Calu3 (cell line): Measurements from ENCODE around the gene TTC39C. TPM values are rescaled to one million over a fixed set of nuclear protein-coding genes. Genes with fewer than 3 reads are reported as not detected.

Experiments used
- BruUV-seq: library from RNA; stranded (reverse); fragments of 400-500 nt; replicated peaks from 2 replicates; lab custom pipeline; 2021; lab: Mats Ljungman, UMichigan
- CTCF ChIA-PET: fragments of 300-600 bp; sonication (Branson Sonifier 250); formaldehyde crosslinking; loops from one replicate; lab custom pipeline; 2022; ENCODE audit warnings: antibody characterized with exemption; lab: Charles Lee
- DNase-seq: peaks from one replicate; pipeline ENCODE4 v3.0.0; 2022
- H3K27ac Mint-ChIP-seq: one replicate; pipeline ENCODE4 v1.8.0; 2022; ENCODE audit warnings: mixed read lengths; ENCODE audit not compliant: unreplicated experiment
- H3K27me3 Mint-ChIP-seq: one replicate; pipeline ENCODE4 v1.8.0; 2022; ENCODE audit warnings: mixed read lengths; ENCODE audit not compliant: unreplicated experiment
- H3K36me3 Mint-ChIP-seq: one replicate; pipeline ENCODE4 v1.8.0; 2022; ENCODE audit warnings: mild to moderate bottlenecking, moderate library complexity, mixed read lengths; ENCODE audit not compliant: insufficient read depth, unreplicated experiment
- H3K4me1 Mint-ChIP-seq: one replicate; pipeline ENCODE4 v1.8.0; 2022; ENCODE audit warnings: mild to moderate bottlenecking, low read depth, mixed read lengths; ENCODE audit not compliant: unreplicated experiment
- H3K4me3 Mint-ChIP-seq: one replicate; pipeline ENCODE4 v1.8.0; 2022; ENCODE audit warnings: mild to moderate bottlenecking, low read depth, moderate library complexity, mixed read lengths; ENCODE audit not compliant: unreplicated experiment
- H3K9me3 Mint-ChIP-seq: one replicate; pipeline ENCODE4 v1.8.0; 2022; ENCODE audit warnings: low read depth, mixed read lengths; ENCODE audit not compliant: unreplicated experiment
- intact Hi-C: fragments of 100-400 bp; cut with micrococcal nuclease; formaldehyde crosslinking; loops from one replicate; pipeline ENCODE4 v1.10.0; 2022; ENCODE audit not compliant: unreplicated experiment
- total RNA-seq: library from RNA; stranded (reverse); gene quantifications from 2 replicates; pipeline ENCODE4 v1.2.3, GENCODE V29; 2022
- TF ChIP-seq, protein P1 (sequence below): fragments of 200-600 bp; IDR thresholded peaks from one replicate; pipeline ENCODE4 v1.8.0; 2022; ENCODE audit warnings: antibody characterized with exemption; ENCODE audit not compliant: unreplicated experiment

The TTC39C gene
- total RNA-seq, 1 experiment from 2014 or later = 26.8 TPM

DNA sequence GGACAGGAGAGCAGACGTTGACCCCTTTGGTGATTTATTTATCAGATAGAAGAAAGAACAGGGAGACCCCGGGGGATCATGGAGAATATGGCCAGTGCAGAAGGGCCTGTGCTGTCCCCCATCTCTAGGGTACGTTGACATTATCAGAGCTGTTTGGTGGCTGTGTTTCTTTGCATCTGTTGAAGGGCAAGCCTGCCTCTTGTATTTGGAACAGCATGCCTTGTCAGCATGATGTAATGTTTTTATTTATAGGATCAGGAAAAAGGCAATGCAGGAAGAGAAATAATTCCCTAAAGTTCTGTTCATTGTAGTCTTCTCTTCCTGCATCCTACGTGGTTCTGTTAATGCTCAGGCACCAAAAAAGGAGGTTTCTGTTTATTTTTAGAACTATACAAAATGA is 74.5 kb downstream of the TTC39C start:
- BruUV-seq = no TSS peak
- CTCF ChIA-PET = no interaction called here
- DNase-seq = no peak
- Mint-ChIP-seq H3K4me1 (no peaks in the 10 kb centered on the region), H3K4me3 (no peak overlapping the region), H3K36me3 (no peaks in the 10 kb centered on the region), H3K27ac (no peak overlapping the region), H3K27me3 (no peaks in the 10 kb centered on the region), H3K9me3 (no peaks in the 10 kb centered on the region)
- TF ChIP-seq, protein P1, sequence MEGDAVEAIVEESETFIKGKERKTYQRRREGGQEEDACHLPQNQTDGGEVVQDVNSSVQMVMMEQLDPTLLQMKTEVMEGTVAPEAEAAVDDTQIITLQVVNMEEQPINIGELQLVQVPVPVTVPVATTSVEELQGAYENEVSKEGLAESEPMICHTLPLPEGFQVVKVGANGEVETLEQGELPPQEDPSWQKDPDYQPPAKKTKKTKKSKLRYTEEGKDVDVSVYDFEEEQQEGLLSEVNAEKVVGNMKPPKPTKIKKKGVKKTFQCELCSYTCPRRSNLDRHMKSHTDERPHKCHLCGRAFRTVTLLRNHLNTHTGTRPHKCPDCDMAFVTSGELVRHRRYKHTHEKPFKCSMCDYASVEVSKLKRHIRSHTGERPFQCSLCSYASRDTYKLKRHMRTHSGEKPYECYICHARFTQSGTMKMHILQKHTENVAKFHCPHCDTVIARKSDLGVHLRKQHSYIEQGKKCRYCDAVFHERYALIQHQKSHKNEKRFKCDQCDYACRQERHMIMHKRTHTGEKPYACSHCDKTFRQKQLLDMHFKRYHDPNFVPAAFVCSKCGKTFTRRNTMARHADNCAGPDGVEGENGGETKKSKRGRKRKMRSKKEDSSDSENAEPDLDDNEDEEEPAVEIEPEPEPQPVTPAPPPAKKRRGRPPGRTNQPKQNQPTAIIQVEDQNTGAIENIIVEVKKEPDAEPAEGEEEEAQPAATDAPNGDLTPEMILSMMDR = no peak
- intact Hi-C loops = no loop called here

DNA sequence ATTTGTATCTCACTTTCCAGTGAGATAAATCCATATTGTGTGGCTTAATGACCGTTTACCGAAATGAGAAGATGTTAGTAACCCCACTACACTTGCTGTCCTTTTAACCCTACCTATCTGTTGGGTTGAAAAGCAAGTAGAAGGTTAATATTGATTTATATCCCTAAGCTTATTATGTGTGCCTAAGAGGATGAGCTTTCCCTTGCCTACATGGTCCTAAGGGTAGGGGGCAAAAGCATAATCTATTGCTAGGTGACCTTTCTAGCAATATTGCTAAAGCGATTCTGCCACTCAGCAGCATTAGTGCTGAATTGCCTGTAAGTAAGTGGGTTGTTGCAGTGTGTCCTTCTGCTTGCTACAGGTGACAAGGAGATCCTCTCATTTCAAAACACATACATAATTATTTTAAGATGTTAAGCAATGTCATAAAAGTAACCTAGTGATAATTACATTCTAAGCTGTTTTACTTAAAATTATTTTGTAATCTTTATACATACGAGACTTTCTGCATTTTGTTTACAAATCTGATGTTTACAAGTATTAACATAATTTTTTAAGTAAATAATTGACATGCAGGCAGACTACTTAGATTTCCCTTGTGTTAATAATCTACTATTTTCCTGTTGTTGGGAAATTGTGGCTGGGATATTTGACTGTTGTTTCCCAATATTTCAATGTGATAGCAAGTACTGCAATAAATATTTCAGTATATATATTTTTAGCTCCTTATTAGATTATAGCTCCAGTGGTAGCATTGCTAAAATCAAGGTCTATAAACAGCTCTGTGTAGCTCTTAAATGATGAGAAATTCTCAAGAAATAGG is 75.2 kb downstream of the TTC39C start:
- Mint-ChIP-seq H3K4me1 (no peaks in the 10 kb centered on the region), H3K36me3 (no peaks in the 10 kb centered on the region)
- DNase-seq = no peak

DNA sequence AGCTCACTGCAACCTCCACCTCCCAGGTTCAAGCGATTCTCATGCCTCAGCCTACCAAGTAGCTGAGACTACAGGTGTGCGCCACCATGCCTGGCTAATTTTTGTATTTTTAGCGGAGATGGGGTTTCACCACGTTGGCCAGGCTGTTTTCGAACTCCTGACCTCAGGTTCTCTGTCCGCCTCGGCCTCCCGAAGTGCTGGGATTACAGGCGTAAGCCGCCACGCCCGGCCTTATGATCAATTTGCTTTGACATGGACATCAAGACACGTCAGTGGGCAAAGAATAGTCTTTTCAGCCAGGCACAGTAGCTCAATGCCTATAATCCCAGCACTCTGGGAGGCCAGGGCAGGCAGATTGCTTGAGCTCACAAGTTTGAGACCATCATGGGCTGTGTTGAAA is 76.3 kb downstream of the TTC39C start:
- no peak overlapping the region for H3K27ac Mint-ChIP-seq
- no peaks in the 10 kb centered on the region for H3K9me3 Mint-ChIP-seq
- H3K4me3 Mint-ChIP-seq = no peak overlapping the region
- intact Hi-C loops = no loop called here
- no peaks in the 10 kb centered on the region for H3K27me3 Mint-ChIP-seq
- DNase-seq = no peak
- CTCF ChIA-PET = no interaction called here
- no peaks in the 10 kb centered on the region for H3K36me3 Mint-ChIP-seq
- H3K4me1 Mint-ChIP-seq = no peaks in the 10 kb centered on the region
- no TSS peak for BruUV-seq
- TF ChIP-seq, protein P1 = no peak

More for the DNA sequence above, 75.2 kb downstream of the TTC39C start:
- no peak overlapping the region for H3K4me3 Mint-ChIP-seq
- no peak overlapping the region for H3K27ac Mint-ChIP-seq
- CTCF ChIA-PET = interaction anchor here (0.6 kb wide), 1 partner anchor 462 kb away, joined by 3 read pairs; no protein-coding TSS in a partner anchor
- TF ChIP-seq, protein P1 = no peak
- intact Hi-C loops = no loop called here
- no peaks in the 10 kb centered on the region for H3K27me3 Mint-ChIP-seq
- H3K9me3 Mint-ChIP-seq = no peaks in the 10 kb centered on the region
- BruUV-seq = no TSS peak

DNA sequence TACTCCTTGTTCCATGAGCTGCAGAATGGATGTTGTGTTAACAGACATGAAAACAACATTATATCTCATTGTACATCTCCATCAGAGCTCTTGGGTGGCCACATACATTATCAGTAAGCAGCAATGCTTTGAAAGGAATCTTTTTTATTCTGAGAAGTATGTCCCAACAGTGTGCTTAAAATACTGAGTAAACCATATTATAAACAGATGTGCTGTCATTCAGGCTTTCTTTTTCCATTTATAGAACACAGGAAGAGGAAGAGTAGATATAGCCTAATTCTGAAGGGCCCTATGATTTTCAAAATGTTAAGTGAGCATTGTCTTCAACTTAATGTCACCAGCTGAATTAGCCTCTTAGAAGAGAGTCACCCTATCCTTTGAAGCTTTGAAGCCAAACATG is 80.0 kb downstream of the TTC39C start:
- Mint-ChIP-seq H3K4me3 (no peak overlapping the region), H3K36me3 (no peaks in the 10 kb centered on the region), H3K9me3 (peaks cover 2% of the 10 kb centered on the region), H3K27me3 (no peaks in the 10 kb centered on the region), H3K4me1 (no peaks in the 10 kb centered on the region), H3K27ac (no peak overlapping the region)
- BruUV-seq = no TSS peak
- intact Hi-C loops = no loop called here
- CTCF ChIA-PET = no interaction called here
- DNase-seq = no peak
- TF ChIP-seq, protein P1 = no peak
